HEK293 (cell line): ENCODE results near the gene SLC35G1.

Source experiments
- CTCF ChIA-PET: fragments of 350-600 bp; formaldehyde crosslinking; extraction: SDS; loops from one replicate; lab custom pipeline; 2021; ENCODE audit warnings: antibody characterized with exemption; lab: Yijun Ruan, JAX
- POLR2A ChIA-PET: fragments of 300-600 bp; formaldehyde crosslinking; extraction: SDS; loops from one replicate; lab custom pipeline; 2020; ENCODE audit warnings: antibody characterized with exemption, inconsistent platforms; lab: Yijun Ruan, JAX
- H3K27ac ChIP-seq: fragments of 200-500 bp; sonication (Bioruptor generic); 2 replicates; pipeline ENCODE4 v1.5.1; 2014; ENCODE audit warnings: low read depth, low read length, control low read depth, inconsistent platforms; ENCODE audit errors: extremely low read depth
- H3K36me3 ChIP-seq, 2 experiments: fragments of 200-500 bp in 1 of 2; sonication (Bioruptor generic) in 1 of 2; 1 replicate in 1 of 2; 2 replicates in 1 of 2; pipeline ENCODE4 v1.5.1; 2014 to 2017; ENCODE audit warnings: inconsistent platforms in 2 of 2, low read length in 2 of 2; ENCODE audit not compliant: control insufficient read depth in 2 of 2, insufficient read depth in 1 of 2
- H3K4me1 ChIP-seq: fragments of 200-500 bp; sonication (Bioruptor generic); 2 replicates; pipeline ENCODE4 v1.5.1; 2014; ENCODE audit warnings: mild to moderate bottlenecking, low read length, inconsistent platforms; ENCODE audit not compliant: control insufficient read depth, insufficient read depth
- H3K4me3 ChIP-seq: 2 replicates; pipeline ENCODE4 v1.5.1; 2011; ENCODE audit warnings: low read depth, mild to moderate bottlenecking, control low read depth, low read length, moderate library complexity
- H3K9me3 ChIP-seq: fragments of 200-500 bp; sonication (Bioruptor generic); 2 replicates; pipeline ENCODE4 v1.5.1; 2014; ENCODE audit warnings: low read depth, low read length, inconsistent platforms; ENCODE audit not compliant: control insufficient read depth, insufficient read depth
- BCL11B ChIP-seq: fragments of 450-650 bp; formaldehyde crosslinking; IDR thresholded peaks from 2 replicates; pipeline ENCODE4 v1.5.1; 2016; ENCODE audit warnings: low read depth, missing biosample characterization, missing genetic modification characterization
- EGR2 ChIP-seq: fragments of 450-650 bp; formaldehyde crosslinking; IDR thresholded peaks from 2 replicates; pipeline ENCODE4 v1.5.1; 2016; ENCODE audit warnings: low read depth, missing biosample characterization, missing genetic modification characterization
- GLI4 ChIP-seq: fragments of 450-650 bp; formaldehyde crosslinking; IDR thresholded peaks from 2 replicates; pipeline ENCODE4 v1.5.1; 2016; ENCODE audit warnings: missing biosample characterization, missing genetic modification characterization
- MEIS1 ChIP-seq: sonication (generic); formaldehyde crosslinking; IDR thresholded peaks from 2 replicates; pipeline ENCODE4 v1.8.1; 2022; ENCODE audit warnings: missing genetic modification reagents, mild to moderate bottlenecking, borderline replicate concordance
- PATZ1 ChIP-seq: fragments of 450-650 bp; formaldehyde crosslinking; IDR thresholded peaks from 2 replicates; pipeline ENCODE4 v1.5.1; 2016; ENCODE audit warnings: missing biosample characterization, missing genetic modification characterization
- RBAK ChIP-seq: fragments of 450-650 bp; formaldehyde crosslinking; IDR thresholded peaks from 2 replicates; pipeline ENCODE4 v1.5.1; 2016; ENCODE audit warnings: missing biosample characterization, missing genetic modification characterization
- ZFP3 ChIP-seq: fragments of 450-650 bp; formaldehyde crosslinking; IDR thresholded peaks from 2 replicates; pipeline ENCODE4 v1.5.1; 2016; ENCODE audit warnings: low read depth, missing biosample characterization, missing genetic modification characterization
- ZFP37 ChIP-seq: fragments of 450-650 bp; formaldehyde crosslinking; IDR thresholded peaks from 2 replicates; pipeline ENCODE4 v1.5.1; 2016; ENCODE audit warnings: missing biosample characterization, missing genetic modification characterization
- ZNF114 ChIP-seq: fragments of 450-650 bp; formaldehyde crosslinking; IDR thresholded peaks from 2 replicates; pipeline ENCODE4 v1.5.0; 2017; ENCODE audit warnings: missing biosample characterization, missing genetic modification characterization
- ZNF169 ChIP-seq: fragments of 450-650 bp; formaldehyde crosslinking; IDR thresholded peaks from 2 replicates; pipeline ENCODE4 v1.5.1; 2016; ENCODE audit warnings: missing biosample characterization, missing genetic modification characterization
- ZNF350 ChIP-seq: fragments of 450-650 bp; formaldehyde crosslinking; IDR thresholded peaks from 2 replicates; pipeline ENCODE4 v1.5.0; 2017; ENCODE audit warnings: missing biosample characterization, mild to moderate bottlenecking, missing genetic modification characterization
- ZNF354C ChIP-seq: fragments of 450-650 bp; formaldehyde crosslinking; IDR thresholded peaks from 2 replicates; pipeline ENCODE4 v1.5.1; 2016; ENCODE audit warnings: missing biosample characterization, missing genetic modification characterization, low read depth, borderline replicate concordance
- ZNF560 ChIP-seq: fragments of 450-650 bp; formaldehyde crosslinking; IDR thresholded peaks from 2 replicates; pipeline ENCODE4 v1.5.1; 2017; ENCODE audit warnings: missing biosample characterization, missing genetic modification characterization, borderline replicate concordance
- ZNF639 ChIP-seq: fragments of 450-650 bp; formaldehyde crosslinking; IDR thresholded peaks from 2 replicates; pipeline ENCODE4 v1.5.1; 2016; ENCODE audit warnings: missing biosample characterization, missing genetic modification characterization
- ZNF658 ChIP-seq: fragments of 450-650 bp; formaldehyde crosslinking; IDR thresholded peaks from 2 replicates; pipeline ENCODE4; 2016; ENCODE audit warnings: missing biosample characterization, missing genetic modification characterization
- ZNF660 ChIP-seq: fragments of 450-650 bp; IDR thresholded peaks from 2 replicates; pipeline ENCODE4 v1.5.1; 2018; ENCODE audit warnings: missing biosample characterization, mild to moderate bottlenecking, missing genetic modification characterization
- ZNF747 ChIP-seq: fragments of 450-650 bp; formaldehyde crosslinking; IDR thresholded peaks from 2 replicates; pipeline ENCODE4 v1.5.1; 2016; ENCODE audit warnings: missing biosample characterization, missing genetic modification characterization
- ZNF830 ChIP-seq: fragments of 450-650 bp; IDR thresholded peaks from 2 replicates; pipeline ENCODE4 v1.5.0; 2018; ENCODE audit warnings: missing biosample characterization, missing genetic modification characterization, low read depth, mild to moderate bottlenecking, moderate library complexity
- ZSCAN4 ChIP-seq: fragments of 450-650 bp; formaldehyde crosslinking; IDR thresholded peaks from 2 replicates; pipeline ENCODE4 v1.5.1; 2017; ENCODE audit warnings: missing biosample characterization, missing genetic modification characterization
- ZSCAN5A ChIP-seq: fragments of 450-650 bp; formaldehyde crosslinking; IDR thresholded peaks from 2 replicates; pipeline ENCODE4 v1.5.1; 2016; ENCODE audit warnings: missing biosample characterization, missing genetic modification characterization
- TF ChIP-seq, protein P1 (sequence below): fragments of 450-650 bp; IDR thresholded peaks from 2 replicates; pipeline ENCODE4 v1.5.1; 2018; ENCODE audit warnings: missing biosample characterization, mild to moderate bottlenecking, missing genetic modification characterization

The SLC35G1 gene

DNA sequence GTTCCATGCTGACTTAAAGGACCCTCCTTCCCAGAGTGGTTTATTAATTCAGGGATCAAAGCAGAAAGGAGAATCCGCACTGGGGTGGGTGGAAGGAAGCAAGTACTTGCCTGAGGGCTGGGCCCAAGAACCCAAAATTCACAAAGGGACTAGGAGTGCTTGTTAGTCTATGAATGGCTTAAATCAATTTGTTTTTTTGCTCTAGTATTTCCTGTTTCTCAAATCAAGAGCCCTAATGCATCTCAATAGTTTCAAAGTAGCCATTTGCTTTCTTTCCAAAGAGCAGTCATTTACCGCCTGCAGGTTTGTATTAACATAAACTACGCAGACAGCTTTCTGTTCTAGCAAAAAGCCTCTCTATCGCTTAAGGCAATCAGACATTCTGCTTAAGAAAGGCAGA lies 44.2 kb upstream of the SLC35G1 start (continued):
- TF ChIP-seq, protein P1, sequence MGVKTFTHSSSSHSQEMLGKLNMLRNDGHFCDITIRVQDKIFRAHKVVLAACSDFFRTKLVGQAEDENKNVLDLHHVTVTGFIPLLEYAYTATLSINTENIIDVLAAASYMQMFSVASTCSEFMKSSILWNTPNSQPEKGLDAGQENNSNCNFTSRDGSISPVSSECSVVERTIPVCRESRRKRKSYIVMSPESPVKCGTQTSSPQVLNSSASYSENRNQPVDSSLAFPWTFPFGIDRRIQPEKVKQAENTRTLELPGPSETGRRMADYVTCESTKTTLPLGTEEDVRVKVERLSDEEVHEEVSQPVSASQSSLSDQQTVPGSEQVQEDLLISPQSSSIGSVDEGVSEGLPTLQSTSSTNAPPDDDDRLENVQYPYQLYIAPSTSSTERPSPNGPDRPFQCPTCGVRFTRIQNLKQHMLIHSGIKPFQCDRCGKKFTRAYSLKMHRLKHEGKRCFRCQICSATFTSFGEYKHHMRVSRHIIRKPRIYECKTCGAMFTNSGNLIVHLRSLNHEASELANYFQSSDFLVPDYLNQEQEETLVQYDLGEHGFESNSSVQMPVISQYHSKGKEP (tag by site-specific recombination): no peak
- no peak for TF ChIP-seq MEIS1 (CRISPR knock-in tag)
- TF ChIP-seq ZNF747 (tag by site-specific recombination): no peak
- TF ChIP-seq ZNF169 (tag by site-specific recombination): no peak
- no peak for TF ChIP-seq ZSCAN5A (tag by site-specific recombination)
- TF ChIP-seq ZNF660 (tag by site-specific recombination): no peak

- Histone ChIP-seq H3K36me3 (no peaks in the 10 kb centered on the region), H3K27ac (no peak overlapping the region), H3K9me3 (no peaks in the 10 kb centered on the region), H3K4me3 (no peak overlapping the region), H3K4me1 (no peaks in the 10 kb centered on the region)
- TF ChIP-seq PATZ1: no peak
- no peak for TF ChIP-seq ZNF830 (tag by site-specific recombination)
- TF ChIP-seq EGR2: no peak
- no peak for TF ChIP-seq ZNF354C (tag by site-specific recombination)
- no peak for TF ChIP-seq ZSCAN4 (tag by site-specific recombination)
- no peak for TF ChIP-seq GLI4 (tag by site-specific recombination)
- TF ChIP-seq BCL11B (tag by site-specific recombination): no peak
- no peak for TF ChIP-seq ZNF658 (tag by site-specific recombination)
- TF ChIP-seq ZFP37: no peak
- TF ChIP-seq ZNF639 (tag by site-specific recombination): no peak
- no peak for TF ChIP-seq ZNF350
- TF ChIP-seq ZNF560 (tag by site-specific recombination): no peak
- TF ChIP-seq RBAK (tag by site-specific recombination): no peak
- TF ChIP-seq ZFP3: no peak
- no peak for TF ChIP-seq ZNF114 (tag by site-specific recombination)
- ChIA-PET POLR2A (no interaction called here), CTCF (interaction anchor here (0.6 to 2.1 kb wide), 2 partner anchors 9 to 686 kb away, joined by 4 to 7 read pairs; no protein-coding TSS in a partner anchor)
Observed at GRCh38 chr10:93850031-93851015, 43.5 kb upstream of the SLC35G1 start.
